Measurements from ENCODE around the gene FGR.

DNA sequence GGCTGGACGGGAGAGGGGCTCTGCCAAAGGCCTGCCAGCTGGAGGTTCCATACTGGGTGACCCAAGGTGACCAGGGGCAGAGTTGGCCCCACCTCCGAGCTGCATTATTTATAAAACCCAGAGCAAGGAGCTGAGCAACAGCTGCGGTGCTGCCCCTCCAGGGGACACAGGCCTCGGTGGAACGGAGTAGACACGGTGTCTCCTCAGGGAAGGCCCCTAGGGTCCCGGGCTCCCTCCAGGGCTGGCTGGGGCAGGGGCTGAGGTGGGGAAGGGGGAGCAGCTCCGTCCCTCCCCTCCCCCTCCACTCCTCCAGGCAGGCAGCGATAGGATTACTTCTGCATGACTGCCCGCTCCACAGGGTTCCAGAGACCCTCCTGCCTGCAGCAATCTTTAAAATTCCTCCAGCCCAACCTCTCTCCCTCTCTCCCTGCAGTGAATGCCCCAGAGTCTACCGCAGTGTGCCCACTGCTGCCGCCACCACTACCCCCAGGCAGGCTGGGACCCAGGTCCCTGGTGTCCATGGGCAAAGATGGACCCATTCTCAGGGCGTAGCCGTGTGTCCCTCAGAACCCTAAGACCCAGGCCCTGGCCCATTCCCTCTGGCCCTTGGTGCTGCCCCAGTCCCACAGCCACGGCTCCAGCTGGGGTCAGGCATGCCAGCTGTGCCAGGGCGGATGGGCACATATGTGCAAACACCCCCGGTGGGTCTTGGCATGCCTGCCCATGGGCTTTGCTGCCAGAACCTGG, 41.9 kb downstream of the FGR start:
- TF ChIP-seq, protein P1, sequence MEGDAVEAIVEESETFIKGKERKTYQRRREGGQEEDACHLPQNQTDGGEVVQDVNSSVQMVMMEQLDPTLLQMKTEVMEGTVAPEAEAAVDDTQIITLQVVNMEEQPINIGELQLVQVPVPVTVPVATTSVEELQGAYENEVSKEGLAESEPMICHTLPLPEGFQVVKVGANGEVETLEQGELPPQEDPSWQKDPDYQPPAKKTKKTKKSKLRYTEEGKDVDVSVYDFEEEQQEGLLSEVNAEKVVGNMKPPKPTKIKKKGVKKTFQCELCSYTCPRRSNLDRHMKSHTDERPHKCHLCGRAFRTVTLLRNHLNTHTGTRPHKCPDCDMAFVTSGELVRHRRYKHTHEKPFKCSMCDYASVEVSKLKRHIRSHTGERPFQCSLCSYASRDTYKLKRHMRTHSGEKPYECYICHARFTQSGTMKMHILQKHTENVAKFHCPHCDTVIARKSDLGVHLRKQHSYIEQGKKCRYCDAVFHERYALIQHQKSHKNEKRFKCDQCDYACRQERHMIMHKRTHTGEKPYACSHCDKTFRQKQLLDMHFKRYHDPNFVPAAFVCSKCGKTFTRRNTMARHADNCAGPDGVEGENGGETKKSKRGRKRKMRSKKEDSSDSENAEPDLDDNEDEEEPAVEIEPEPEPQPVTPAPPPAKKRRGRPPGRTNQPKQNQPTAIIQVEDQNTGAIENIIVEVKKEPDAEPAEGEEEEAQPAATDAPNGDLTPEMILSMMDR (IDR thresholded peaks at IDR 0.05; ENCODE audit: low read depth, low read length, poor library complexity, severe bottlenecking), result no peak
- TF ChIP-seq EZH2phosphoT487 (IDR thresholded peaks at IDR 0.05; ENCODE audit: borderline replicate concordance, low read length), result no peak

Measured in DOHH2 (cell line).